ENCODE data around the gene ASCL1. TPM values are rescaled to one million over a fixed set of nuclear protein-coding genes. Genes with fewer than 3 reads are reported as not detected.

The ASCL1 gene
- total RNA-seq, 1 experiment from 2014 or later: not detected

DNA sequence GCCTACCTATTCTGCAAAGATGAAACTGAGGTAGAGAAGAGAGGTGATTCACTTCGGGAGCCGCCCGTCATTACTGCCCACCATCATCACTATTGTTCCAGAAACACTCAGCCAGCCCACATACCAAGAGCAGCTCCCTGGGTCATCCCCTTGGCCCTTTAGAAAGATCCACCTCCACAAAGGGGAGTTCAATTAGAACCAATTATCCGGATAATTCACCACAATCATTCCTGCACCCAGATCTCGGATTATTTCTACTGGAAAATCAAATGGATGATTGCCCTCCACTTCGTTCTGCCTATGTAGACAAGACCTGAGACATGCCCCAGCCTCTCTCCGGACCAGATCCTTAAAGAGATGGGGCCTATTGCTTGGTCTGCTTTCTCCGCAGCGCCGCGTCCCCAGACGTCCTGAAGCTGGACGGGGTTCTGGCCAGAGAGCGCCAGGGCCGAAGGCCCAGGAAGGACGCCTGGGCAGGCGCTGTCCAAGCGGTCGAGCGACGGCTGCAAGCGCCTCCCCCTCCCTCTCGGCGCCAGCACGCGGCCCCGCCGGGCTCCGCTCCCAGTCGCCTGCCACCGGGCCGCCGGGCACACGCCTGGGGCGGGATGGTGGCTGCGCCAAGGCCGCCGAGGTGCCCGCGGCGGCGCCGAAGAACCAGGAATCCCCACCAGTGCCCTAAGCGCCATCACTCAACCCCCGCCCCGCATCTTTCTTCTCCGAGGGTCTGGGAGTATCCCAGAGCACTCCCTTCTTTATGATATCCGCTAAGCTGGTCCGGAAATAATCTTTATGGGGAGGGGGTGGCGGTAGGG, 1.3 kb upstream of the ASCL1 start:
- Histone ChIP-seq H3K9me3 (ENCODE audit: insufficient read depth, low read depth) (no peaks in the 10 kb centered on the region), H2AFZ (no peak overlapping the region), H3K9me2 (ENCODE audit: insufficient read depth) (no peaks in the 10 kb centered on the region), H3F3A (ENCODE audit: insufficient read depth, low read depth) (no peaks in the 10 kb centered on the region), H3K4me2 (no peak overlapping the region), H4K20me1 (ENCODE audit: insufficient read depth) (no peaks in the 10 kb centered on the region), H3K27me3 (ENCODE audit: insufficient read depth, low read depth) (peaks cover 30% of the 10 kb centered on the region; the same call in 1 of the 2 replicates), H3K27ac (no peak overlapping the region), H3K36me3 (ENCODE audit: low read depth) (no peaks in the 10 kb centered on the region), H3K4me1 (replicated peaks; ENCODE audit: insufficient read depth) (no peaks in the 10 kb centered on the region), H3K4me3 (no peak overlapping the region), H3K79me2 (ENCODE audit: low read depth) (no peaks in the 10 kb centered on the region)
- intact Hi-C loops (cut with micrococcal nuclease; ENCODE audit: unreplicated experiment): no loop called here
- BruUV-seq (replicated peaks): no TSS peak
- POLR2A ChIA-PET (ENCODE audit: unreplicated experiment): no interaction called here
- CTCF ChIA-PET: no interaction called here
- DNase-seq: no peak
- TF ChIP-seq EZH2 (IDR thresholded peaks at IDR 0.05; ENCODE audit: low read depth): no peak
- TF ChIP-seq, protein P1, sequence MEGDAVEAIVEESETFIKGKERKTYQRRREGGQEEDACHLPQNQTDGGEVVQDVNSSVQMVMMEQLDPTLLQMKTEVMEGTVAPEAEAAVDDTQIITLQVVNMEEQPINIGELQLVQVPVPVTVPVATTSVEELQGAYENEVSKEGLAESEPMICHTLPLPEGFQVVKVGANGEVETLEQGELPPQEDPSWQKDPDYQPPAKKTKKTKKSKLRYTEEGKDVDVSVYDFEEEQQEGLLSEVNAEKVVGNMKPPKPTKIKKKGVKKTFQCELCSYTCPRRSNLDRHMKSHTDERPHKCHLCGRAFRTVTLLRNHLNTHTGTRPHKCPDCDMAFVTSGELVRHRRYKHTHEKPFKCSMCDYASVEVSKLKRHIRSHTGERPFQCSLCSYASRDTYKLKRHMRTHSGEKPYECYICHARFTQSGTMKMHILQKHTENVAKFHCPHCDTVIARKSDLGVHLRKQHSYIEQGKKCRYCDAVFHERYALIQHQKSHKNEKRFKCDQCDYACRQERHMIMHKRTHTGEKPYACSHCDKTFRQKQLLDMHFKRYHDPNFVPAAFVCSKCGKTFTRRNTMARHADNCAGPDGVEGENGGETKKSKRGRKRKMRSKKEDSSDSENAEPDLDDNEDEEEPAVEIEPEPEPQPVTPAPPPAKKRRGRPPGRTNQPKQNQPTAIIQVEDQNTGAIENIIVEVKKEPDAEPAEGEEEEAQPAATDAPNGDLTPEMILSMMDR (conservative IDR thresholded peaks at IDR 0.05): no peak

DNA sequence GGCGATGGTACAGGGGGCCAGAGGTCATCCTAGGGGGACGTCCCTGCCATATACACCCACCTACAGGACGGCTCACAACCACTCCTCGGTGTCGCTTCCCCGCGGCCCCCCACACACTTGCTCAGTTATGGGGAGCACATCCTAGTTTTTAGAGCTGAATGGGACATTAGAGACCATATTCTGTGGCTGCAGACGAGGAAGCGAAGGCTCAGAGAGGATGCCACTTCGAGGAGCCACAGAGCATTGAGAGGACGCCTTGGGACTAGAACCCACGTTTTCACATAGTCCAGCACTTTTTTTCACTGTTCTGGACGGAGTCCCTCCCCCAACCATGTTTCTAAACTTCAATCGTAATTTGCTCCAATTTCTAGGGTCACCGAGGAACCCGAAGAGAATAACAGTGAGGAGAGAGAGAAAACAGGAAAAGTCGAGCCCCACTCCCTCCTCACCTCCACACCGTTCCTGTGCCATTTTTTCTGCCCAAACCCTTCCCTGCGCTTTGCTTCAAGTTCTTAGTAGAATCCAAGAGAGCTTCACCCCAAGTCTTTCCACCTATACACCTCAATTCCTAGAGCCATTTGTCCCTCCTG, 641 bp upstream of the ASCL1 start:
- no TSS peak for BruUV-seq (replicated peaks)
- no peak overlapping the region for H3K27ac ChIP-seq
- no peak overlapping the region for H3K4me2 ChIP-seq
- H3K27me3 ChIP-seq (ENCODE audit: insufficient read depth, low read depth): peaks cover 30% of the 10 kb centered on the region; the same call in 1 of the 2 replicates
- no peaks in the 10 kb centered on the region for H3K9me3 ChIP-seq (ENCODE audit: insufficient read depth, low read depth)
- ChIA-PET CTCF (no interaction called here), POLR2A (ENCODE audit: unreplicated experiment) (no interaction called here)
- no peaks in the 10 kb centered on the region for H3K36me3 ChIP-seq (ENCODE audit: low read depth)
- no peaks in the 10 kb centered on the region for H3K9me2 ChIP-seq (ENCODE audit: insufficient read depth)
- no peak for DNase-seq
- H3K4me1 ChIP-seq (replicated peaks; ENCODE audit: insufficient read depth): no peaks in the 10 kb centered on the region
- no peak overlapping the region for H3K4me3 ChIP-seq
- intact Hi-C loops (cut with micrococcal nuclease; ENCODE audit: unreplicated experiment): no loop called here
- no peaks in the 10 kb centered on the region for H4K20me1 ChIP-seq (ENCODE audit: insufficient read depth)
- H2AFZ ChIP-seq: no peak overlapping the region
- no peaks in the 10 kb centered on the region for H3K79me2 ChIP-seq (ENCODE audit: low read depth)
- no peaks in the 10 kb centered on the region for H3F3A ChIP-seq (ENCODE audit: insufficient read depth, low read depth)
- no peak for TF ChIP-seq EZH2 (IDR thresholded peaks at IDR 0.05; ENCODE audit: low read depth)
- TF ChIP-seq, protein P1 (conservative IDR thresholded peaks at IDR 0.05): no peak

DNA sequence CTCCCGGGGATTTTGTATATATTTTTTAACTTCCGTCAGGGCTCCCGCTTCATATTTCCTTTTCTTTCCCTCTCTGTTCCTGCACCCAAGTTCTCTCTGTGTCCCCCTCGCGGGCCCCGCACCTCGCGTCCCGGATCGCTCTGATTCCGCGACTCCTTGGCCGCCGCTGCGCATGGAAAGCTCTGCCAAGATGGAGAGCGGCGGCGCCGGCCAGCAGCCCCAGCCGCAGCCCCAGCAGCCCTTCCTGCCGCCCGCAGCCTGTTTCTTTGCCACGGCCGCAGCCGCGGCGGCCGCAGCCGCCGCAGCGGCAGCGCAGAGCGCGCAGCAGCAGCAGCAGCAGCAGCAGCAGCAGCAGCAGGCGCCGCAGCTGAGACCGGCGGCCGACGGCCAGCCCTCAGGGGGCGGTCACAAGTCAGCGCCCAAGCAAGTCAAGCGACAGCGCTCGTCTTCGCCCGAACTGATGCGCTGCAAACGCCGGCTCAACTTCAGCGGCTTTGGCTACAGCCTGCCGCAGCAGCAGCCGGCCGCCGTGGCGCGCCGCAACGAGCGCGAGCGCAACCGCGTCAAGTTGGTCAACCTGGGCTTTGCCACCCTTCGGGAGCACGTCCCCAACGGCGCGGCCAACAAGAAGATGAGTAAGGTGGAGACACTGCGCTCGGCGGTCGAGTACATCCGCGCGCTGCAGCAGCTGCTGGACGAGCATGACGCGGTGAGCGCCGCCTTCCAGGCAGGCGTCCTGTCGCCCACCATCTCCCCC, 777 bp downstream of the ASCL1 start:
- H4K20me1 ChIP-seq (ENCODE audit: insufficient read depth): no peaks in the 10 kb centered on the region
- BruUV-seq (replicated peaks): no TSS peak
- H3K36me3 ChIP-seq (ENCODE audit: low read depth): no peaks in the 10 kb centered on the region
- ChIA-PET POLR2A (ENCODE audit: unreplicated experiment) (no interaction called here), CTCF (no interaction called here)
- H3K4me3 ChIP-seq: no peak overlapping the region
- H3K4me2 ChIP-seq: no peak overlapping the region
- H3K9me2 ChIP-seq (ENCODE audit: insufficient read depth): no peaks in the 10 kb centered on the region
- H3K79me2 ChIP-seq (ENCODE audit: low read depth): no peaks in the 10 kb centered on the region
- TF ChIP-seq, protein P1 (conservative IDR thresholded peaks at IDR 0.05): no peak
- no peak for TF ChIP-seq EZH2 (IDR thresholded peaks at IDR 0.05; ENCODE audit: low read depth)
- intact Hi-C loops (cut with micrococcal nuclease; ENCODE audit: unreplicated experiment): no loop called here
- no peaks in the 10 kb centered on the region for H3K9me3 ChIP-seq (ENCODE audit: insufficient read depth, low read depth)
- no peak overlapping the region for H2AFZ ChIP-seq
- H3F3A ChIP-seq (ENCODE audit: insufficient read depth, low read depth): no peaks in the 10 kb centered on the region
- DNase-seq: no peak
- no peak overlapping the region for H3K27ac ChIP-seq
- H3K4me1 ChIP-seq (replicated peaks; ENCODE audit: insufficient read depth): no peaks in the 10 kb centered on the region
- H3K27me3 ChIP-seq (ENCODE audit: insufficient read depth, low read depth): peaks cover 41% of the 10 kb centered on the region

Data from PC-9 (cell line).